GM20000 (cell line): ENCODE measurements around the gene LRRC10B.

Source experiments
- DNase-seq: peaks from one replicate; pipeline ENCODE4 v3.0.0; 2012; ENCODE audit warnings: low spot score
- TF ChIP-seq, protein P1 (sequence below): IDR thresholded peaks from 2 replicates; pipeline ENCODE4 v1.5.1; 2012; ENCODE audit warnings: mild to moderate bottlenecking, control low read depth; ENCODE audit errors: extremely low read depth, missing control alignments

LRRC10B gene

DNA sequence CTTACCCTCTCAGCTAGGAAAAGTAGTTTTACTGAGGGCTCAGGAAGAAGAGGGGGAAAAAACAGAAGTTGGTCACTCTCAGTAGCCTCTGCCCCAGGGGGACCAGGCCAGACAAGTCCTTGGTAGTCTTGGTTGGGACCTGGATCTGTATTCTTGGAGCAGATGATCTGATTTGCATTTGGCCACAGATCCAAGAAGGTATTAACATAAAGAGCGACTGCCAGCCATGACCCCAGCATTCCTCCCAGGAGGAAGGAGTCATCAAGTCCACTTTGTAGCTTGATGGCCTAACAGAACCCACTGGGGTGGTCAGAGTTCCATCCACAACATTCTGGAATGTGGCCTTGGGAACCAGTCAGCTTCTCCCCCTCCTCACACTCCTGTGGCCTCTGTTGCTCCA is 6.0 kb upstream of the LRRC10B start:
- DNase-seq = no peak
- TF ChIP-seq, protein P1, sequence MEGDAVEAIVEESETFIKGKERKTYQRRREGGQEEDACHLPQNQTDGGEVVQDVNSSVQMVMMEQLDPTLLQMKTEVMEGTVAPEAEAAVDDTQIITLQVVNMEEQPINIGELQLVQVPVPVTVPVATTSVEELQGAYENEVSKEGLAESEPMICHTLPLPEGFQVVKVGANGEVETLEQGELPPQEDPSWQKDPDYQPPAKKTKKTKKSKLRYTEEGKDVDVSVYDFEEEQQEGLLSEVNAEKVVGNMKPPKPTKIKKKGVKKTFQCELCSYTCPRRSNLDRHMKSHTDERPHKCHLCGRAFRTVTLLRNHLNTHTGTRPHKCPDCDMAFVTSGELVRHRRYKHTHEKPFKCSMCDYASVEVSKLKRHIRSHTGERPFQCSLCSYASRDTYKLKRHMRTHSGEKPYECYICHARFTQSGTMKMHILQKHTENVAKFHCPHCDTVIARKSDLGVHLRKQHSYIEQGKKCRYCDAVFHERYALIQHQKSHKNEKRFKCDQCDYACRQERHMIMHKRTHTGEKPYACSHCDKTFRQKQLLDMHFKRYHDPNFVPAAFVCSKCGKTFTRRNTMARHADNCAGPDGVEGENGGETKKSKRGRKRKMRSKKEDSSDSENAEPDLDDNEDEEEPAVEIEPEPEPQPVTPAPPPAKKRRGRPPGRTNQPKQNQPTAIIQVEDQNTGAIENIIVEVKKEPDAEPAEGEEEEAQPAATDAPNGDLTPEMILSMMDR = no peak

DNA sequence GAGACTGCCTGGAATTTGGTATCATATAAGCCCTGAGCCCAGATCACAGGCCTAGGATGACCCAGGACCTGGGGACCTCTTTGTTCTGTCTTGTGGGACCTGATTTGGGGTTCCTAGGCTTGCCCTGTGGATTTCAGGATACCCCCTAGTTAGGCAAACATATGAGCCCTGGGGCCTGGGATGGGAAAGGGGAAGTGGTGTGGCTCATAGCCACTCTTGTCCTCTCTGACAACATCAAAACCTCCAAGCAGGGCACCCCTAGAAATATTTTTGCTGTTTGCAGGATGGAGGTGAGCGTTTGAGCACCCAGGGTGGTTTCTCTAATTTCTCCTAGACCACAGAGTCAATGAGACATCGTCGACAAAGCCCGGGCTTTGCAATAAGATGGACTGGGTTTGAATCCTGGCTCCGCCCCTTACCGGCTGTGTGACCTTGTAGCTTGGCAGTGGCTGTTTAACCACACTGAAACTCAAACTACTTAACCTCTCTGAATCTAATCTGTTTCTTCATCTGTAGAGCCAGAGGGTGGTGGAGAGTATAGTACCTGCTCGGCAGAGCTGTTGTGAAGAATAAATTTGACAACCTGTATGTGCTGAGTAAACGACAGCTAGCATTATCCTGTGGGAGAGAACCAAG is 5.3 kb upstream of the LRRC10B start:
- TF ChIP-seq, protein P1 = no peak
- DNase-seq = no peak

DNA sequence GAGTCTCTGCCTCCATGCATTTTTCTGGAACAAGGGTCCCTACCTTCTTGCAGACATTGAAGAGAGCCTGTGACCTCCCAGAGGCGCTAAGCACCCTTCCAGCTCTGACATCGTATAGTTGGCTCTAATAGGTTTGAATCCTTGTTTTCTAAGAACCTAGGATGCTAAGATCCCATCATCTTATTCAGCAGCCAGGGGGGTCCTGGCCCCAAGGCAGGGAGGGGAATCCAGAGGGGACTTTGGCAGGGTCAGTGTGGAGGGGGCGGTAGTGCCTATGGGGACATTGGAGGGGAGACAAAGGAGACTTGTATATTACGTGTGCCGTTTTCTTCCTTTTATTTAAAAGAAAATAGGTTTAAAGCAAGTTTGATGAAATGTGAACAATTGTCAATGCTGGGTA is 3.4 kb upstream of the LRRC10B start:
- TF ChIP-seq, protein P1 = no peak
- no peak for DNase-seq

DNA sequence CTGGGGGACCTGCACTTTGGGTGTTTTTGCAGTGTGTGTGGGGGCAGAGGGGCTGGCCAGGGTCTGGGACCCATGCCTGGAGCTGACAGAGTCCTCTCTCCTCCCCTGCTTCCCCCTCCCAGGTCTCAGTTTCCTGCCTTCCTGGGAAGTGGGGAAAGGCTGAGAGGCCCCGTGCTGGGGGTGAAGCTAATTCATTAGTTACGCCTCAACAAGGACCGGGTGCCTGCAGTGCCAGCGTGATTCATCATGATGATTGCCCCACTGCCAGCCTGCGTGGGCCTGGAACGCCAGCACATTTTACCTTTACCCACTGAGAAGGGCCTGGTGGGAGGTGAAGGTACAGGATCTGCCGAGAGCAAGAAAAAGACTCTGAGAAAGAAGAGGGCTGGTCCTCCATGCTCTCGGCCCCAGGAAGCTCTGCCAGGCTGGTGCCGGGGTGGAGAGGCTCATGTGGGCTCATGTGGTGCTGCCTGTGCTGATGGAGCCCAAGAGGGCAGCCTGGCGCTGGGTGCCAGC is 2.9 kb upstream of the LRRC10B start:
- TF ChIP-seq, protein P1 = no peak
- no peak for DNase-seq

DNA sequence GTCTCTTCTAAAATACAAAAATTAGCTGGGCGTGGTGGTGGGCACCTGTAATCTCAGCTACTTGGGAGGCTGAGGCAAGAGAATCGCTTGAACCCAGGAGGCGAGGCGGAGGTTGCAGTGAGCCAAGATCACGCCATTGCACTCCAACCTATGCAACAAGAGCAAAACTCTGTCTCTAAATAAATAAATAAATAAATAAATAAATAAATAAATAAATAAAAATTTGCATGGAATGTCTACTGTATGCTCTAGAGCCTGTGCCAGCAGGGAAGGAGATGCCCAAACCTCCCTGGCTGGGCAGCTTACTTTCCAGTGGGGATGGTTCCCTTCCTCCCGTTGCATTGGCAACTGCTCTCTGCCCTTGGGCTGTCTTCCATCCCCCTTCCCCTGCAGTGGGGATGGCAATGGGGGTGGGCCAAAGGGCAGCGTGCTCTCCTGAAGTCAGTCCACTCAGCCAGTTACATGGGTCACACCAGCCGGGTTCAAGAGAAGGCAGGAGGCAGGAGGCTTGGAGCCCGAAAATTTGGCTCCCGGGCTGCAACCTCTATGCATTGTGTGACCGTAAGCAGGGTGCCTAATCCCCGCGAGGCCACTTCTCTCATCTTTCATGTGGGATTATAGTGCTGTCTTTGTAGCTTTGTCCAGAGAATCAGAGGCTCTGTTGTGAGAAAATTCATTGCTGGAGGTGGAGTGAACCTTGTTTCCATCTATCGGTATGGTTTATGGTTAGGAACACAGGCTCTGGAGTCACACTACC is 1.4 kb upstream of the LRRC10B start:
- TF ChIP-seq, protein P1 = no peak
- DNase-seq = no peak

DNA sequence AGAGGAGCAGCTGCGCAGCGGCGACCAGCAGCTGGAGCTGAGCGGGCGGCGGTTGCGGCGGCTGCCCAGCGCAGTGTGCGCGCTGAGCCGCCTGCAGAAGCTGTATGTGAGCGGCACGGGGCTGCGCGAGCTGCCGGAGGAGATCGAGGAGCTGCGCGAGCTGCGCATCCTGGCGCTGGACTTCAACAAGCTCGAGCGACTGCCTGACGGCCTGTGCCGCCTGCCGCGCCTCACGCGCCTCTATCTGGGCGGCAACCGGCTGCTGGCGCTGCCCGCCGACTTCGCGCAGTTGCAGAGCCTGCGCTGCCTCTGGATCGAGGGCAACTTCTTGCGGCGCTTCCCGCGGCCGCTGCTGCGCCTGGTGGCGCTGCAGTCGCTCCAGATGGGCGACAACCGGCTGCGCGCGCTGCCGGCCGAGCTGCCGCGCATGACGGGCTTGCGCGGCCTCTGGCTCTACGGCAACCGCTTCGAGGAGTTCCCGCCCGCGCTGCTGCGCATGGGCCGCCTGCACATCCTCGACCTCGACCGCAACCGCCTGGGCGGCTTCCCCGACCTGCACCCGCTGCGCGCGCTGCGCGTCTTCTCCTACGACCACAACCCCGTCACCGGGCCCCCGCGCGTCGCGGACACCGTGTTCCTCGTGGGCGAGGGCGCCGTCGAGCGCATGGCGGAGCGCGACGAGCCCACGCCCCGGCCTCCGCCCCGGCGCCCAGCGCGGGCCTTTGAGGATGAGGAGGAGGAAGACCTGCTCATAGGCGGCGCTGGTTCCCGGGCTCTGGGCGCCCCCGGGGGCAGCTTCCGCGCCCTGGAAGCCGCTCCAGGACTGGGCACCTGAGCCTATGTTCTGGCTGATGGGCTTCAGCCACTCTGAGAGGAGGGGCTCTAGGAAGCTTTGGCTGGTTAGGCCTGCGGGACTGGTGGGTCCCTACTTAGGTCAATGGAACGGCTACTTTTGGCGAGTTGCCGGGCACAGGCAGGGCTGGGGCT is 787 bp downstream of the LRRC10B start:
- TF ChIP-seq, protein P1 = peak; percentile 53
- peak; percentile 91 for DNase-seq
